B cell (primary cell): ENCODE measurements around the gene FABP6.

Source experiments
- CTCF ChIP-seq: fragments of 200-600 bp; IDR thresholded peaks from one replicate; pipeline ENCODE4 v1.8.0; 2022; ENCODE audit warnings: antibody characterized with exemption, mild to moderate bottlenecking
- EZH2 ChIP-seq: IDR thresholded peaks from 2 replicates; pipeline ENCODE4 v1.6.1; 2012; ENCODE audit warnings: borderline replicate concordance, low read depth, mild to moderate bottlenecking, moderate library complexity, low read length; ENCODE audit not compliant: insufficient read depth, poor library complexity, severe bottlenecking

DNA sequence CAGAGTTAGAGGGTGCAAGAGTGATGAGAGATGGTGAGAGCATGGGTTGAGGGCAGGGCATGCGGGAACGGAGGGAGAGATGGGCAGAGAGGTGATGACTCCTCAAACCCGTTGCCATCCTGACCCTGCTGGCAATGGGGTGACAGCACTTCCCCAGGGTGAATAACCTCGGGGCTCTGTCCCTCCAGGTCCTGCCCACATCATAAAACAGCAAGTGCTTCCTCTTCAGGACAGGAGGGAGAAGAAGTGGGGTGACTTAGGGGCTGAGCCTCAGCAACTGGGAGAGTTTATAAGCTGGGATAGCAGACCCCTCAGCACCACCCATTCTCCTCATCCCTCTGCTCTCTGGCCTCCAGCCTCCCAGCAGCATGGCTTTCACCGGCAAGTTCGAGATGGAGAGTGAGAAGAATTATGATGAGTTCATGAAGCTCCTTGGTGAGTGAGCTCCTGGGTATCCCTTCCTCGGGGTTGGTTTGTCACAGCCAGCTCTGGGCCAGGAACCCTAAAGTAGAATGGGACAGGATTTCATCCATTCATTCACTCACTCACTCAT lies at the start of gene FABP6:
- TF ChIP-seq CTCF (no peak), EZH2 (no peak)
